Erythroblast (primary cell): Measurements from ENCODE around the gene ITPKB.

Source experiments
- GATA1 ChIP-seq: IDR thresholded peaks from 2 replicates; pipeline ENCODE4 v1.6.1; 2011; ENCODE audit warnings: low read depth, mild to moderate bottlenecking, control low read depth, low read length, moderate library complexity
- POLR2A ChIP-seq: IDR thresholded peaks from 2 replicates; pipeline ENCODE4 v1.6.1; 2011; ENCODE audit warnings: mild to moderate bottlenecking, low read length

- TF ChIP-seq POLR2A, result no peak
- TF ChIP-seq GATA1, result no peak
Observed at GRCh38 chr1:226722901-226723656, 16.0 kb downstream of the ITPKB start.
